ENCODE results near the gene ISM1.

The ISM1 gene

GRCh38 chr20:13271098-13271497 is 50.0 kb downstream of the ISM1 start:
- Histone ChIP-seq H4K20me1 (ENCODE audit: insufficient read depth, low read length) (no peaks in the 10 kb centered on the region), H3F3A (ENCODE audit: insufficient read depth, low read length) (no peaks in the 10 kb centered on the region), H3K4me2 (ENCODE audit: low read length) (no peak overlapping the region), H3K27ac (ENCODE audit: low read depth, low read length, poor library complexity, severe bottlenecking) (no peak overlapping the region), H3K4me1 (ENCODE audit: insufficient read depth, low read length, severe bottlenecking) (no peaks in the 10 kb centered on the region), H3K9ac (ENCODE audit: low read length) (no peak overlapping the region), H3K9me2 (ENCODE audit: low read depth, low read length) (no peaks in the 10 kb centered on the region), H3K27me3 (ENCODE audit: insufficient read depth, low read length) (no peaks in the 10 kb centered on the region; the same call in 1 of the 2 replicates), H3K9me3 (ENCODE audit: low read length) (no peaks in the 10 kb centered on the region), H3K36me3 (ENCODE audit: insufficient read depth, low read length) (no peaks in the 10 kb centered on the region), H2AFZ (ENCODE audit: low read length) (no peak overlapping the region), H3K79me2 (ENCODE audit: insufficient read depth, low read length) (no peaks in the 10 kb centered on the region), H3K4me3 (ENCODE audit: low read depth, low read length, poor library complexity, severe bottlenecking) (no peak overlapping the region)
- TF ChIP-seq EZH2 (IDR thresholded peaks at IDR 0.05; ENCODE audit: borderline replicate concordance, low read length) (no peak), CTCF (IDR thresholded peaks at IDR 0.05; ENCODE audit: low read length) (no peak)

GRCh38 chr20:13271977-13272975 is 51.2 kb downstream of the ISM1 start:
- no peak overlapping the region for H3K4me3 ChIP-seq (ENCODE audit: low read depth, low read length, poor library complexity, severe bottlenecking)
- H3K4me1 ChIP-seq (ENCODE audit: insufficient read depth, low read length, severe bottlenecking), result no peaks in the 10 kb centered on the region
- TF ChIP-seq EZH2 (IDR thresholded peaks at IDR 0.05; ENCODE audit: borderline replicate concordance, low read length), result no peak
- TF ChIP-seq CTCF (IDR thresholded peaks at IDR 0.05; ENCODE audit: low read length), result no peak
- H2AFZ ChIP-seq (ENCODE audit: low read length), result no peak overlapping the region
- H3K9me3 ChIP-seq (ENCODE audit: low read length), result no peaks in the 10 kb centered on the region
- no peaks in the 10 kb centered on the region for H4K20me1 ChIP-seq (ENCODE audit: insufficient read depth, low read length)
- H3K36me3 ChIP-seq (ENCODE audit: insufficient read depth, low read length), result no peaks in the 10 kb centered on the region
- no peaks in the 10 kb centered on the region; the same call in 1 of the 2 replicates for H3K27me3 ChIP-seq (ENCODE audit: insufficient read depth, low read length)
- H3K9me2 ChIP-seq (ENCODE audit: low read depth, low read length), result no peaks in the 10 kb centered on the region
- H3F3A ChIP-seq (ENCODE audit: insufficient read depth, low read length), result no peaks in the 10 kb centered on the region
- no peak overlapping the region for H3K9ac ChIP-seq (ENCODE audit: low read length)
- H3K79me2 ChIP-seq (ENCODE audit: insufficient read depth, low read length), result no peaks in the 10 kb centered on the region
- no peak overlapping the region for H3K27ac ChIP-seq (ENCODE audit: low read depth, low read length, poor library complexity, severe bottlenecking)
- no peak overlapping the region for H3K4me2 ChIP-seq (ENCODE audit: low read length)

- TF ChIP-seq EZH2 (IDR thresholded peaks at IDR 0.05; ENCODE audit: borderline replicate concordance, low read length) (no peak), CTCF (IDR thresholded peaks at IDR 0.05; ENCODE audit: low read length) (no peak)
- Histone ChIP-seq H3K4me2 (ENCODE audit: low read length) (no peak overlapping the region), H4K20me1 (ENCODE audit: insufficient read depth, low read length) (no peaks in the 10 kb centered on the region), H3K4me1 (ENCODE audit: insufficient read depth, low read length, severe bottlenecking) (no peaks in the 10 kb centered on the region), H3K36me3 (ENCODE audit: insufficient read depth, low read length) (no peaks in the 10 kb centered on the region), H3K4me3 (ENCODE audit: low read depth, low read length, poor library complexity, severe bottlenecking) (no peak overlapping the region), H3F3A (ENCODE audit: insufficient read depth, low read length) (no peaks in the 10 kb centered on the region), H2AFZ (ENCODE audit: low read length) (no peak overlapping the region), H3K9me3 (ENCODE audit: low read length) (no peaks in the 10 kb centered on the region), H3K27me3 (ENCODE audit: insufficient read depth, low read length) (no peaks in the 10 kb centered on the region; the same call in 1 of the 2 replicates), H3K27ac (ENCODE audit: low read depth, low read length, poor library complexity, severe bottlenecking) (no peak overlapping the region), H3K9me2 (ENCODE audit: low read depth, low read length) (no peaks in the 10 kb centered on the region), H3K9ac (ENCODE audit: low read length) (no peak overlapping the region), H3K79me2 (ENCODE audit: insufficient read depth, low read length) (no peaks in the 10 kb centered on the region)
These were observed 53.3 kb downstream of the ISM1 start for GRCh38 chr20:13274275-13274861.
